ENCODE data around the gene TIAM1.

Gene TIAM1, protein sequence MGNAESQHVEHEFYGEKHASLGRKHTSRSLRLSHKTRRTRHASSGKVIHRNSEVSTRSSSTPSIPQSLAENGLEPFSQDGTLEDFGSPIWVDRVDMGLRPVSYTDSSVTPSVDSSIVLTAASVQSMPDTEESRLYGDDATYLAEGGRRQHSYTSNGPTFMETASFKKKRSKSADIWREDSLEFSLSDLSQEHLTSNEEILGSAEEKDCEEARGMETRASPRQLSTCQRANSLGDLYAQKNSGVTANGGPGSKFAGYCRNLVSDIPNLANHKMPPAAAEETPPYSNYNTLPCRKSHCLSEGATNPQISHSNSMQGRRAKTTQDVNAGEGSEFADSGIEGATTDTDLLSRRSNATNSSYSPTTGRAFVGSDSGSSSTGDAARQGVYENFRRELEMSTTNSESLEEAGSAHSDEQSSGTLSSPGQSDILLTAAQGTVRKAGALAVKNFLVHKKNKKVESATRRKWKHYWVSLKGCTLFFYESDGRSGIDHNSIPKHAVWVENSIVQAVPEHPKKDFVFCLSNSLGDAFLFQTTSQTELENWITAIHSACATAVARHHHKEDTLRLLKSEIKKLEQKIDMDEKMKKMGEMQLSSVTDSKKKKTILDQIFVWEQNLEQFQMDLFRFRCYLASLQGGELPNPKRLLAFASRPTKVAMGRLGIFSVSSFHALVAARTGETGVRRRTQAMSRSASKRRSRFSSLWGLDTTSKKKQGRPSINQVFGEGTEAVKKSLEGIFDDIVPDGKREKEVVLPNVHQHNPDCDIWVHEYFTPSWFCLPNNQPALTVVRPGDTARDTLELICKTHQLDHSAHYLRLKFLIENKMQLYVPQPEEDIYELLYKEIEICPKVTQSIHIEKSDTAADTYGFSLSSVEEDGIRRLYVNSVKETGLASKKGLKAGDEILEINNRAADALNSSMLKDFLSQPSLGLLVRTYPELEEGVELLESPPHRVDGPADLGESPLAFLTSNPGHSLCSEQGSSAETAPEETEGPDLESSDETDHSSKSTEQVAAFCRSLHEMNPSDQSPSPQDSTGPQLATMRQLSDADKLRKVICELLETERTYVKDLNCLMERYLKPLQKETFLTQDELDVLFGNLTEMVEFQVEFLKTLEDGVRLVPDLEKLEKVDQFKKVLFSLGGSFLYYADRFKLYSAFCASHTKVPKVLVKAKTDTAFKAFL (N-terminal part only)

DNA sequence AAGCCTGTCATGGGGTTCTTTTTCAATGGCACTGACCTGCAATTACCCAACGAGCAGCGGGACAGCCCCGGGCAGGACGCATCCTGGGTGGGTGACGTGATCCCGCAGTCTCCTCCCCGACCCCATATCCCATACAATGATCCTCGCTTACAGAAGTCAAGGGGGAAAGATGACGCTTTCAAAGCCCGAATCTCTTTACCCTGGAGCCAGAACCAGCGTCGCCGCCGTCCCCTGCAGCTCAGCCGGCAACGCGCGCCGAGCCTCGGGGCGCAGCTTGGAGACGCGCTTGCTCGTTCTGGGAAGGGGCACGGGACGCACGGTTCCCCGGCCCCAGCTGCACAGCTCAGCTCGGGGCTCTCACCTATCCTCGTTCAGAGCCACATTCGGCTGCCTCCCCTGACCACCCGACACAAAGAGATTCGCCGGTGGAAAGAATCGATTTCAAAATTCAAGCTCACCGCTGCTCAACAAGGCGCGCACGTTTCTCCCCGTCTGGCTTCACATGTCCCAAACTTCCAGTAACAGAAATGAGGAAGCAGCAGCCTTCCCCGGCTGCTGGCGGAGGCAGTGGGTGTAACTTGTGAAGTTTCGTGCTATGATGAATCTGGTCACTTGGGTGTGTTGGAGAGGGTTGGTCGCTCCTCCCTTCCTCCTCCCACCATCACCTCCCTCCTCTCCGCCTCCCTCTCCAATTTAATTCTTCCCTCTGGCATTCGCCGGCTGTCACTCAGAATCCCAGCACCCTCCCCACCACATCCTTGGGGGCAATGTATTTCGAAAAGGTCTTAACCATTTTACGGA lies at the start of gene TIAM1:
Gene TIAM1, minus strand, starts transcription at position 582 of the 801 bp plus-strand sequence. CDS start 77,289 bp downstream, outside the sequence.
- DNase-seq (ENCODE audit: low spot score) = peak; percentile 83

DNA sequence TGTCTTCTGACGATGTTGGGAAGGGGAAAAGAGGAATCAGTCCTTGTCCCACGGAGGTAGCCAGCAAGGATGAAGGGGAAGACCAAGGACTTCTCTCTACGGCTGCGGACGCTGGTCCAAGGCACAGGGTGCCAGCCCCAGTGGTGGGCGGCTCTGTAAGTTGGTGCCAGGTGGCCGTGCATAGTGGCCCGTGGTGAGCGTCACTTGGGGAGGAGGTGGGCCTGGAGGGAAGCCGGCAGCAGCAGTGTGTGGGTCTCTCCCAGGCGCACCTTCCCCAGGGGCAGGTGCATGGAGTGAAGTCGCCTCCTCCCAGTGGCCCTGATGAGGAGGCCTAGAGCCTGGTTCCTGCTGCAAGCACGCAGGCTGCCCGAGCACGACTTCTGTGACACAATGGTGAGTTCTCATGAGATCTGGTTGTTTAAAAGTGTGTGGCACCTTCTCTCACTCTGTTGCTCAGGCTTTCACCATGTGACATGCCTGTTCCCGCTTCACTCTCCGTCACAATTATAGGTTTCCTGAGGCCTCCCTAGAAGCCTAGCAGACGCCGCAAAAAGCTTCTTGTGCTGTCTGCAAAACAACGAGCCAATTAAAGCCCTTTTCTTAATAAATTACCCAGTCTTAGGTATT lies 43.6 kb upstream of the TIAM1 start:
- DNase-seq (ENCODE audit: low spot score) = no peak

DNA sequence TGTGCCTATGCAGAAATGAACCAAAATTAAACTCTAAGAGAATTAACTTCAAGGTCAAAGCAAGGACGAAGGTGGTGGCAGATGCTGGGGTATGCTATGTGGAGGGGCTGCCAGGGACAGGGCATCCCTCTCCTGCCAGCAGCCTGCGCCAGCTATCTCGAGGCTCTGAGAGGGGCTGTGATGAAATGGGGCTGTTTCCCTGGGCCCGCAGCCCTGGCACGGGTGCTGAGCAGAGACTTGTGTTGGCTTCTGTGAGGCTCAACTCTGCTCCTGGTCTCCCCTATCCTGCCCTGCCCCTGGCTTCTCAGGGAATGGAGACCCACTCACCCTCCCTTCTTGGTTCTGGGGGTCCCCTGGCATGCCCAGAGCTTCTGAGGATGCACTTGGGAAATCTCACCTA lies 41.9 kb upstream of the TIAM1 start:
- no peak for DNase-seq (ENCODE audit: low spot score)

DNA sequence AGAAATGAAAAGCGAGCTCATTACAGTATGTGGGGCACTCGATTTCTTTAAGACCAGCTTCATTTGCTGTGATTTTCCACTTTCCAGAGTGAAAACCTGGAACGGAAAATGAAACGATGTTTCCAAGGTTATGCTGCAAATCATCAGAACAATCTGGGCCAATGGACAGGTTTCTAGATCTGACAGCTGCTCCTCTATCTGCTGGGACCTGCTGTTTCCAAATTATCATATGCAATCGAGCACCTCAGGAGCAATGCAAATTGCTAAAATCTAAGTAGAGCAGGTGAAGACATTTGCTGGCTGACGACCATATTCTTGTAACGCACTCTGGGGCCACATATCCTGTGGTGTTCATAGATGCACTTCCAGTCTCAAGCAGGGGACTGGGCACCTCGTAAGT lies 39.7 kb upstream of the TIAM1 start:
- no peak for DNase-seq (ENCODE audit: low spot score)

DNA sequence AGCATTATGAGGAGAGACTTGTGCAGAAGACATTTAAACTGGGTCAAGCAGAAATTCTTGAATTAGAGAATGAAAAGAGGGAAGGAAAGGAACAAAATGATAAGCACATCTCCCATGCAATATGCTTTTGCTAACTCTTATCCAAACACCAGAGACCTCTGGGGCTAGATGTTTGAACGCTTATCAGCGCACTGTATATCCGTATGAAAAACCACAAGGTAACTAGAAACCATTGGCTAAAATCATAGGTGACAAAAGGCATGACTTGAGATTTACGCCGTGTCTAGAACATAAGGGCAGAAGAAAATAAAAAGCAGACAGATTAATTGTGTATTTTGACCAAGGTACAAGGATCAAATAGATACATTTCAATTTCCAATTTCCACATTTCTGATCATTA lies 38.0 kb upstream of the TIAM1 start:
- DNase-seq (ENCODE audit: low spot score) = no peak

DNA sequence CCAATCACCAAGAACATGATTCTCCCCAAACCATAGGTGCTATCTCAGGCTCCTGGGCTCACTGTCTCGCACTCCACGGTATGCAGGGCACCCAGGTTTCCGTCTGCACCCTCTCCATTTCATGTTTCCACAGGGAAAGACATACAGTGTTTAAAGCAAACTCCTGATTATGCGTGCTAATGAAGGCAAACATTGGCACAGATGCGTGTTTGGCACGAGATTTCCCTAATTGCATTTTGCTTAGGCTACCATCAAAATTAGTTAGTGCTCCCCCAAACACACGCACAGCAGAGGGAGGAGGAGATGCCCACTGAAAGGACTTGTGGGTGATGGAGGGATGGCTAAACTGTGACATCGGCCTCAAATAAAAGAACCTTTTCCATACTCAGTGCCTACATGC lies 32.2 kb upstream of the TIAM1 start:
- DNase-seq (ENCODE audit: low spot score) = no peak

DNA sequence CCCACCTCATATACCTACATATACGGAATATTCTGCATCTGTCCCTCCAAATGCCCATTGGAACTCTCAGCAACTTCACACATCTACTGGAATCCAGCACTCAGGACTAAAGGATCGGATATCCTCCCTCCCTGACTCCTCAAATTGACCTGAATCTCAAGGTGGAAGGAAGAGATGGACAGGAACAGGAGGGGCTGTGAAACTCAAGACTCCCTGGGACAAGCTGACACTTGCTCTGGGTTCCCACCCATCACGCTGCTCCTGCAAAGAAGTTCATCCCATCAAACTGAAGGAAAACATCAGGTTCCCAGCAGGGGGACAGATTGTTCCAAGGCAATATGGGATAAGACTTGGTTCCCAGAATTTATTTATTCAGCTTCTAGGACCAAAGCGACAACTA lies 30.3 kb upstream of the TIAM1 start:
- no peak for DNase-seq (ENCODE audit: low spot score)

DNA sequence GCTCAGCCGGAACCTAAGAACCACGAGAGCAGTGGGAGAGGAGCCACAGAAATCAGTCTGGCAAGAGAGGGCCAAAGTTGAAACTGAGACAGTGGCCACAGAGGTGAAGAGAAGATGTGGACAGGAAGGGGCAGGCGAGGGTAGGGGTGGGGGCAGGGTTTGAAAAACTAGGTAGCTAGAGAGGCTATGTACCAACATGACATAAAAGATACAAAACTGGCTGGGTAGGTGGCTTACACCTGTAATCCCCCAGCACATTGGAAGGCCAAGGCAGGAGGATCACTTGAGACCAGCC lies 28.4 kb upstream of the TIAM1 start:
- DNase-seq (ENCODE audit: low spot score) = no peak

DNA sequence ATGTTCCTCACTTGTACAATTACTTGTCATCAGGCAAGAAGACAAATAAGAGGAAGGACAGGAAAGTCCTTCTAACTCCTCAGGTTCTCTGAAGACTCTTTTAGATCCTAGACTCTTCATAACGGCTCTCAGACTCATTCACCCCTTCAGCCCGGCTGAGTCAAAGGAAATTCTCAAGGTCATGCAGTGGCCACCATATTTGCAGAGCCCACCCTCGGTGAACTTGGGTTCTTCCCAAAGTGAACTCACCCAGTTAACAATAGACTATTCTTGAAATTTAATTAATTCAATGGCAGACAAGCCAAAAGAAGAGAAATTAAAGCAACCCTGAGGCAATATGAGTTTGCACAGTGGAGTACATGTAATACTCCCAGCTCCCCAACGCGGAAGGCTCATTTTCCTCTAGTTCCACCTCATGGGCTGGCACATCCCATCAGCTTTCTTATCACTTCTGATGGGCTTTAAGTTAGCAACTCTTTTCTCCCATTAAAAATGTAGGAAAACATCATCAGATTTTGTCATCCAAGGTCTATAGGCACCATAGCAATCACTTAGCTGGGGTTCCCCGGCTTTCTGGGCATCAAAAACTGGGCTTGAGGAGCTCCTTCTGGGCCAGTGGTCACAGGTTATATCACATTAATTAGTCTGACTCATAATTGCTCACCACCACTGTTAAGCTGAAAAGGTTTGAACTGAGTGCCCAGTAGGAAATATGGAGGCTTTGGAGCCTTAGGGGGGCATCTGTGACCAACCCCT lies 27.8 kb upstream of the TIAM1 start:
- no peak for DNase-seq (ENCODE audit: low spot score)

DNA sequence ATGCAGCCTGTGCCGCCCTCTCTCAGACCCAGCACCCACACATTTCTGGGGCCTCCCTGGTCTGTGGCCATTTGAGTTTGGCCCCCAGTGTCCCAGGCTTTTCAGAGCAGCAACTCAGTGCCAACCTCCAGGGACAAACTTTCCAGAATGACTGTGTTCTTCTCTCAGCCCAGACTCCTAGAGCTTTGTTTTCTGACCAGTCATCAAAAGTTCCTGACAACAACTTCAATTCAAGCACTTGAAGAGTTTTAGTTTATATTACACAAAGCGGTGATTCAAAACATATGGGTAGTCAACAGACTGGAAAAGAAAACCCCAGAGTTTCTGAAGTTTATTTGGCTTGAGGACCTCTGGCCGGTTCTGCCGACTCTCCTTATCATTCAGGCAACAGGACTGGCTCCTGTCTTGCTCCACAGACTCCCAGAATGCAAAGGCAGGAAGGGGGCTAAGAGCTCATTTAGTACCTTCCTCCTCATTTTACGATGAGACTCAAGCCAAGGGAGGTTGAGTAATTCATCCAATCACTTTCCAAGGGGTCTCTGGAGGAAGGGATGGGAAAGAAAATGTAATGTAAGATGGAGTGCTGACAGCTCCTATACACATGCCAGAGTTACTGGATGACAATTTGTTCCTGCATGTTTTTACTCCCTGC lies 27.0 kb upstream of the TIAM1 start:
- DNase-seq (ENCODE audit: low spot score) = no peak

DNA sequence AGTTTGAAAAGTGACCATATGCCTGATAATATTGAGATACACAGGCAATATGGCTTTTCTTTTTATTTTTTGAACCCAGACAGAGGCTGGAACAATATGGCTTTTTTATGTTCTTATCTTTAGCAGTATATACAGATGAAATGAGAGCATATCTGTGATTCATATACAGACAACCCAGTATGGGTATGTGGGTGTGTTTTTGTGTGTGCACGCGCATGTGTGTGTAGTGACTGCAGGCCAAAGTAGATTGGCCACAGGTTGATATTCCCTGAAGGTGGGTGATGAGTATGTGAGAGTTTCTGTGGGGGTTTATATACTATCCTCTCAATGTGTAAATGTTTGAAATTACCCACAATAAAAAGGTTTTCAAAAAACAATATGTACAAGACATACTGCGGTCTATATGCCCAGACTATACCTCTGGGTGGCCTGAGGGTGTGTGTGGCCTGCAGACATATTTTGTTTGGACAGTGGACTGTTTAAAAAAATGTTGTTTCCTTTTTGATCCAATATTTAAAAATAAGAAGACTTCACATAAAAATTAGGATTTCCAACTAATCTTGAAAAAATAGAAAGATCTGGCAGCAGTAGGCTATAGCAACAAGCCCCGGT lies 26.3 kb upstream of the TIAM1 start:
- DNase-seq (ENCODE audit: low spot score) = no peak

DNA sequence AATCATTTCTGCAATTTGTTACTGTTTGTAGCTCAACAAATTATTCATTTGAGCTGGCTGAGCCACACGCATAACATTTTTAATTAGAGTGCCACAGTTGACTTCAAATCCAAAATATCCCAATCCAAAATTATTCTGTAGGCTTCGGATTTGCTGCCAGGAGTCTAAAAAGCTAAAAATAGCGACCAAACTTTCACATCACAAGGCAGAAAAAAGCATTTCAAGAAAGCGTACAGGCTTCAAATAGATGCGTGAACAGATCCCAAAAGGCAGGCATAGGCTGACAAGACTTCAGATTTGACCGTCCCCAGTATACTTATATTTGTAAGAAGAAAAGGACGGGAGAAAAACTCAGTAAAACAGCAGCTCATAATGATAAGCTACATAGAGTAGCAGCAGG lies 24.3 kb upstream of the TIAM1 start:
- DNase-seq (ENCODE audit: low spot score) = no peak

DNA sequence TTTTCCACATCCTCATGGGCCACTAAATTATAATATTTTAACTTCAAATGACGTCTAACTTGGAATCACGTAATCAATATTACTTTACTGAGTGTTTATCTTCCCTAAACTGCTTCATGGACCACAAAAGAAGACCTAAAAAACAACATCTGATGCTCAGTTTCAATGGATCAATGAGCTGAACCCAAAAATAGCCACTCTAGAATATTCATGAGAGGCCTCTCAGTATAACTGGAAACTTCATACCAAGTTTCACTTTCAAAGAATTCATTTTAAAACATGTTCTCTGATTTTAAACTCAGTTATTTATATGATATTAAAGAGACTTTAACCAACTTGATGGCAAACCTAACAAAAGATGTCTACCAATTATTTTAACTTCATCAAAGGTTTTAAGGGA lies 23.7 kb upstream of the TIAM1 start:
- no peak for DNase-seq (ENCODE audit: low spot score)

DNA sequence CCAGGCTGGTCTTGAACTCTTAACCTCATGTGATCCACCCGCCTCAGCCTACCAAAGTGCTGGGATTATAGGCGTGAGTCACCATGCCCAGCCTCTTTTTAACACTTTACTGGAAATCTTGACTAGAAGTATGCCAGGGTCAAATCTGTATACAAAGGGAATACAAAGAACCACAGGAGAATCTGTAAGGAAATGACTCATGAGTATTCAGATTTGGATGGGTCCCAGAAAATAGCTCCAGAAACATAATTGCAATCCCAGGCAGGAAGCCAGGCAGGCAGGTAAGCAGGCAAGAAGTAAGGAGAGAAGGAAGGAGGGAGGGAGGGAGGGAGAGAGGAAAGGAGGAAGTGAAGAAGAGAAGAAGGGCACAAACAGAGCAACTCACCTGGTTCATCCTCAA lies 22.8 kb upstream of the TIAM1 start:
- no peak for DNase-seq (ENCODE audit: low spot score)

DNA sequence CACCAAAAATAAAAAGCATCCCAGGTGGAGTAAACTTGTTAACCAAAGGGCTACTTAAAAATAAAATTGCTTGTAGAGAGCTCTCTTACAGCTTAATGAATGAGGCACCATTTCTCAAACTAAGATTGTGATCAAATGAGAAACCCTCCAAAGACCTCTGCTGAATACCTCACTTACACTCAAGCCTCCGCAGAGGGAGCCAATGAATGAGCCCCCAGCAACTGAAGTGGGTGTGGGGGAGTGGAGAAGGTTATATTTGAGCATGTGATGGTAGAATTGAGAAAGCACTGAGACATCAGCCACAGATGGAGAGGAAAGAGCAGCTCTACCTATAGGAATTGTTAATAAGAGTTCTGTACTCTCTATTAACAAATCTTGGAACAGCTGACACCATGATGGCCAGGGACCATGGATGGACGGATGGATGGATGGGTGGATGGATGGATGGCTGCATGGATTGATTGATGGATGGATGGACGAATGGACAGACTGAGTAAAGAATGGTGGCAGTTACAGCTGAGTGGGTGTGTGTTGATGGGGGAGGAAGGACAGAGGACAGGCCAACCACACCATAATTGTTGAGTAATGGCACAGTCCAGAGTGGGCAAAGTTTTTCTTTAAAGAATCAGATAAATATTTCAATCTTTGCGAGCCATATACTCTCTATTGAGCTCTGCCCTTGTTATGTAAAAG lies 20.3 kb upstream of the TIAM1 start:
- no peak for DNase-seq (ENCODE audit: low spot score)

DNA sequence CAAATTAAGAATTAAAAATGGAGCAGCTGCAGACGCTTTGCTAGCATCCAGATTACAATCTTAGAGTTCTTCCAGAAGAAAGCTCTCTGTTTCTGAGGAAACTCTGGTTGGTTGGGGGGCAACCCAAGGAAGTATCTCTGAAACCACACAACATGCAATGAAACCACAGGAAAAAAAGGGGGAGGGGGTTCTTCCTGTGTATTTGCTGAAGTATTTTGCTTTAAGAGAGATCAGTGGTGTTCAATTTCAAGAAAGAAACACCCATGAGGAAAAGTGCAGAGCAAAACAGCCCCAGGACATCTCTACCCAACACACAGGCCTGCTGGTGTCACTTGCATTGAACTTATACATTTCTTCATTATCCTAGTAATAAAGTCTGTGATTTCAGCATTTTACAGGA lies 19.7 kb upstream of the TIAM1 start:
- DNase-seq (ENCODE audit: low spot score) = no peak

DNA sequence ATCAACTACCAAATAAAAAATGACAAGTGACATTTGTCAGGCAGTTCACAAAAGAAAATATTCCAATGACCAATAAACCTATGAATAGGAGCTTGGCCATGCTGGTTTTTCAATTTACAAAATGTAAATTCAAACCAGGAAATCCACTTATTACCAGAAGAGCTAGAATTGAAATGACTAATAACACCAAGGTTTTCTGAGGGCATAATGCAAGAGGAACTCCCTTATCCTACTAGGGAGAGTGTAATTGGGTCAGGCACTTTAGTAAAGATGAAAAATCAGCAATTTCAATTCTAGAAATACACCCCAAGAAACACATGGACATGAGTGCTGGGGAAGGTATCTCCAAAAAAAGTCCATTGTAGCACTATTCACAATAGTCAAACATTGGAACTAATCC lies 16.7 kb upstream of the TIAM1 start:
- no peak for DNase-seq (ENCODE audit: low spot score)

DNA sequence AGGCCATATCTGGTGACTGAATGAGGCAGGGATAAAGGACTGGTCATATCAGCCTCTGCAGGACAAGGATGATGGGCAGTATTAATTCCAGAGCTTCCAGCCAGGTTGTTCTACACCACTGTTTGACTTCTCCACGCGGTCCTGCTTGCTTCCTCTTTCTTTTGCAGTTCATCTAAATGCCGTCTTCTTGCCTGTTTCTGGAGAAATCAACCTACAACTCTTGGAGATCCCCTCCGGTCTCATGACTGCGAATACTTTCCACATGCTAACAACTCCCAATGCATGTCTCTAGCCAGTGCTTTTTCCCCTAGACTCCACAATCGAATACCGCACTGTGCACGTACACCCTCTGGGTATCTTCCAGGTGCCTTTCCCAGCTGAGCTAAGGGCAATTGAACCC lies 14.1 kb upstream of the TIAM1 start:
- no peak for DNase-seq (ENCODE audit: low spot score)

DNA sequence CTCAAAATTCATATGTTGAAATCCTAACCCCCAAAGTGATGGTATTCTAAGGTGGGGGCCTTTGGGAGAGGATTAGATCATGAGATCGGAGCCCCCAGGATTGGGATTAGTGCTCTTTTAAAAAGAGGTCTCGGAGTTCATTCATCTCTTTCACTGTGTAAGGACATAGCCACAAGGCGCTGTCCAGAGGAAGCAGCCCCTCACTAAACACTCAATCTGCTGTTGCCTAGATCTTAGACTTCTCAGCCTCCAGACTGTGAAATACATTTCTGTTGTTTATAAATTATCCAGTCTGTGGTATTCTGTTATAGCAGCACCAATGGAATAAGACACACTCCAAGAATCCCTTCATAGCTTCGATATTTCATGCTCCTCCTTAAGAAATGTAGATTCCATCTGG lies 12.4 kb upstream of the TIAM1 start:
- no peak for DNase-seq (ENCODE audit: low spot score)
